ENCODE measurements around the gene RRP1B. TPM values are rescaled to one million over a fixed set of nuclear protein-coding genes. Genes with fewer than 3 reads are reported as not detected.
A peak's percentile ranks its signal among the peaks of the same experiment; 100 is the strongest.

RRP1B gene
- total and polyA plus RNA-seq, 2 of the 13 experiments (the other 11 are each of a cell fraction or from before 2014, with no cell fraction given): 16.3 to 46.2 TPM

DNA sequence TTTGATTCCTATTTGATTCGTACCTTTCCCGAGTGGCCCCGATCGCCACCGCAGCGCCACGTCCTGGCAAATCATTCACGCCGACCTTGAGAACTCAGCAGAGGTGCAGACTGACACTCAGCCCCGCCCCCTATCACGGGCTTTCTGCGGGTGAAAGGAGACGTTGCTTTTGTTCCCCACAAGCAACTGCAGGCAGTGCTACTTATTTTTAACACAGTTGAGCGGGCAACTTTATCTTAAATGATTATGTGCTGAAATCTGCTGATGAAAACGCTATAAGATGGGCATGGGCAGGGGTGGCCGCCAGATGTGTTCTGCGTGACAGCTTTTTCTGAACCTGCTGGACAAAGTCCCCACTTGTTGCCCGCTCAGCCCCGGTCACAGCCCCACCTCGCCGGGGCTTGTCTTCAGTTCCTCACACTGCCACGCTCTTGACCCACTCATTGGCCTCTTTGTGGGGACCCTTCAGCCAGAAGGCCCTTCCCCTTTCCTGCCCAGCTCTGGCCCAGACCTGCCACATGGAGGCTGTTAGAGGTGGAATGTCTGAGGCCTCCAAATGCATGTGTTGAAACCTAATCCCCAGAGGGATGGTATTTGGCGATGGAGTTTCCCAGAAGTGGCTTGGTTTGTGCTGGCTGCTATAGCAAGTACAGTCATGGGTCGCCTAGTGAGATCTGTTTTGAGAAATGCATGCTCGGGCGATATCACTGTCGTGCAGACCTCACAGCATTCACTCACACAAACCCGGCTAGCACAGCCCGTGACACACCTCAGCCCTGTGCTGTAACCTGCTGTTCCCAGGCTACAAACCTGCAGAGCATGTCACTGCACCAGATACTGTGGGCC, 43.9 kb downstream of the RRP1B start (continued):
- TF ChIP-seq PBX2 (CRISPR knock-in tag; IDR thresholded peaks at IDR 0.05): 0 out of 2 replicates have a peak, but pooled peaks have one; percentile 30
- TF ChIP-seq ZNF264 (CRISPR knock-in tag; IDR thresholded peaks at IDR 0.05): 0 out of 2 replicates have a peak, but pooled peaks have one; percentile 51
- TF ChIP-seq ZFP41 (CRISPR knock-in tag; IDR thresholded peaks at IDR 0.05; ENCODE audit: borderline replicate concordance): no peak
- no peak; the same call in 1 of the 2 replicates for TF ChIP-seq PPARG (CRISPR knock-in tag; conservative IDR thresholded peaks at IDR 0.05)
- TF ChIP-seq NONO (IDR thresholded peaks at IDR 0.05): no peak
- no peak for TF ChIP-seq NONO (CRISPR knock-in tag; conservative IDR thresholded peaks at IDR 0.05)
- TF ChIP-seq, protein P1, sequence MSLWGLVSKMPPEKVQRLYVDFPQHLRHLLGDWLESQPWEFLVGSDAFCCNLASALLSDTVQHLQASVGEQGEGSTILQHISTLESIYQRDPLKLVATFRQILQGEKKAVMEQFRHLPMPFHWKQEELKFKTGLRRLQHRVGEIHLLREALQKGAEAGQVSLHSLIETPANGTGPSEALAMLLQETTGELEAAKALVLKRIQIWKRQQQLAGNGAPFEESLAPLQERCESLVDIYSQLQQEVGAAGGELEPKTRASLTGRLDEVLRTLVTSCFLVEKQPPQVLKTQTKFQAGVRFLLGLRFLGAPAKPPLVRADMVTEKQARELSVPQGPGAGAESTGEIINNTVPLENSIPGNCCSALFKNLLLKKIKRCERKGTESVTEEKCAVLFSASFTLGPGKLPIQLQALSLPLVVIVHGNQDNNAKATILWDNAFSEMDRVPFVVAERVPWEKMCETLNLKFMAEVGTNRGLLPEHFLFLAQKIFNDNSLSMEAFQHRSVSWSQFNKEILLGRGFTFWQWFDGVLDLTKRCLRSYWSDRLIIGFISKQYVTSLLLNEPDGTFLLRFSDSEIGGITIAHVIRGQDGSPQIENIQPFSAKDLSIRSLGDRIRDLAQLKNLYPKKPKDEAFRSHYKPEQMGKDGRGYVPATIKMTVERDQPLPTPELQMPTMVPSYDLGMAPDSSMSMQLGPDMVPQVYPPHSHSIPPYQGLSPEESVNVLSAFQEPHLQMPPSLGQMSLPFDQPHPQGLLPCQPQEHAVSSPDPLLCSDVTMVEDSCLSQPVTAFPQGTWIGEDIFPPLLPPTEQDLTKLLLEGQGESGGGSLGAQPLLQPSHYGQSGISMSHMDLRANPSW (CRISPR knock-in tag; IDR thresholded peaks at IDR 0.05; ENCODE audit: borderline replicate concordance): no peak
- TF ChIP-seq ZNF672 (CRISPR knock-in tag; IDR thresholded peaks at IDR 0.05): no peak
- TF ChIP-seq BORCS8-MEF2B (CRISPR knock-in tag; IDR thresholded peaks at IDR 0.05): no peak
- no peak; the same call in 1 of the 2 replicates for TF ChIP-seq ZNF598 (CRISPR knock-in tag; IDR thresholded peaks at IDR 0.05; ENCODE audit: borderline replicate concordance)
- peak; percentile 37 for TF ChIP-seq HNF4A (CRISPR knock-in tag; IDR thresholded peaks at IDR 0.05)
- TF ChIP-seq KDM5A (IDR thresholded peaks at IDR 0.05; ENCODE audit: borderline replicate concordance, low read length): no peak
- no peak for TF ChIP-seq JARID2 (CRISPR knock-in tag; IDR thresholded peaks at IDR 0.05; ENCODE audit: insufficient replicate concordance)
- no peak for TF ChIP-seq FOXM1 (CRISPR knock-in tag; IDR thresholded peaks at IDR 0.05)
- 0 out of 2 replicates have a peak, but pooled peaks have one; percentile 20 for TF ChIP-seq IRF2 (CRISPR knock-in tag; IDR thresholded peaks at IDR 0.05)
